Upper lobe of left lung (tissue), 6 donors: Measurements from ENCODE around the gene RRP1B. TPM values are rescaled to one million over a fixed set of nuclear protein-coding genes. Genes with fewer than 3 reads are reported as not detected.

Source experiments
- ATAC-seq, 2 donors: fragments of 200-7000 bp; cut with Tn5 transposase; one replicate each; pipeline ENCODE4 v1.9.1; 2022; ENCODE audit warnings: mild to moderate bottlenecking in 2 of 2, moderate library complexity in 2 of 2; ENCODE audit not compliant: low FRiP score in 2 of 2
- DNase-seq, 2 donors: peaks; one replicate each; pipeline ENCODE4 v3.0.0-alpha.2; 2019 to 2020
- H3K27ac ChIP-seq, 4 donors: fragments of 200-600 bp; sonication (generic); one replicate each; pipeline ENCODE4 v1.5.1; 2016 to 2019
- H3K27me3 ChIP-seq, 4 donors: fragments of 200-600 bp; sonication (generic); one replicate each; pipeline ENCODE4 v1.5.1; 2017 to 2019
- H3K36me3 ChIP-seq, 4 donors: fragments of 200-600 bp; sonication (generic); one replicate each; pipeline ENCODE4 v1.5.1; 2016 to 2019
- H3K4me1 ChIP-seq, 4 donors: fragments of 200-600 bp; sonication (generic); one replicate each; pipeline ENCODE4 v1.5.1; 2018 to 2019
- H3K4me3 ChIP-seq, 4 donors: fragments of 200-600 bp; sonication (generic); one replicate each; pipeline ENCODE4 v1.5.1; 2017 to 2019; ENCODE audit warnings: mild to moderate bottlenecking in 2 of 4, moderate library complexity in 1 of 4
- H3K9me3 ChIP-seq, 4 donors: fragments of 200-600 bp; sonication (generic); one replicate each; pipeline ENCODE4 v1.5.1; 2018 to 2019
- CTCF ChIP-seq, 6 experiments: fragments of 450-650 bp in 4 of 6; fragments of 200-600 bp in 2 of 6; sonication (generic) in 2 of 6; IDR thresholded peaks; one replicate each; pipeline ENCODE4 v1.5.1; 2016 to 2019; ENCODE audit warnings: antibody characterized with exemption in 6 of 6
- EP300 ChIP-seq, 4 donors: sonication (generic); formaldehyde crosslinking; IDR thresholded peaks; one replicate each; pipeline ENCODE4 v1.5.1; 2017; ENCODE audit warnings: antibody characterized with exemption in 4 of 4, control low read depth in 2 of 4
- POLR2A ChIP-seq, 4 donors: fragments of 450-650 bp; IDR thresholded peaks; one replicate each; pipeline ENCODE4 v1.5.1; 2016 to 2017; ENCODE audit warnings: antibody characterized with exemption in 4 of 4, mild to moderate bottlenecking in 2 of 4
- POLR2AphosphoS5 ChIP-seq, 2 donors: sonication (generic); formaldehyde crosslinking; IDR thresholded peaks; one replicate each; pipeline ENCODE4 v1.5.1; 2017; ENCODE audit warnings: antibody characterized with exemption in 2 of 2
- WGBS, 2 donors: methylation state at CpG; one replicate each; pipeline ENCODE4 v1.1.5; 2017 to 2018; 5-methylcytosine and 5-hydroxymethylcytosine counted together
- total RNA-seq, 6 donors: library from RNA; depleted of rRNA in 4 of 6; stranded (reverse); fragments of >200 nt in 4 of 6; gene quantifications; one replicate each; pipeline versions ENCODE4 v1.1.0 to v1.2.1, GENCODE V29; 2016 to 2021
- donor health status: DM: no; HTN: no; CAD: no; lungs with moderate emphysema.
- donor health status: DM: no; HTN: yes; CAD: no; lungs with severe emphysema.

The RRP1B gene
- total RNA-seq, 6 donors from 2014 or later: 11.5 to 22.8 (median 19.7) TPM

GRCh38 chr21:43699933-43700599, 40.7 kb downstream of the RRP1B start:
- H3K27me3 ChIP-seq: no peaks in the 10 kb centered on the region

GRCh38 chr21:43701936-43702784, 42.8 kb downstream of the RRP1B start:
- WGBS, 2 donors: 74 to 80% methylated on average over 20 to 25 of the region's 29 CpGs
- peak overlapping the region in 1 of 4 donors; percentile 3 for H3K4me3 ChIP-seq
- no peaks in the 10 kb centered on the region for H3K27me3 ChIP-seq
- ATAC-seq (no peak), DNase-seq (no peak)
- no peak overlapping the region for H3K27ac ChIP-seq
- no peaks in the 10 kb centered on the region for H3K9me3 ChIP-seq
- H3K4me1 ChIP-seq: peaks cover 2 to 12% (median 6%) of the 10 kb centered on the region in 4 donors
- TF ChIP-seq EP300 (IDR thresholded peaks at IDR 0.05): no peak
- no peak for TF ChIP-seq POLR2A (IDR thresholded peaks at IDR 0.05)
- TF ChIP-seq POLR2AphosphoS5 (IDR thresholded peaks at IDR 0.05): no peak
- TF ChIP-seq CTCF (IDR thresholded peaks at IDR 0.05): no peak
- H3K36me3 ChIP-seq: no peaks in the 10 kb centered on the region

More at GRCh38 chr21:43699933-43700599, 40.7 kb downstream of the RRP1B start:
- 83 to 87% methylated on average over 7 to 13 of the region's 13 CpGs for WGBS, 2 donors
- Histone ChIP-seq H3K9me3 (no peaks in the 10 kb centered on the region), H3K4me3 (no peak overlapping the region), H3K27ac (no peak overlapping the region), H3K4me1 (peaks cover 2 to 12% (median 6%) of the 10 kb centered on the region in 4 donors), H3K36me3 (peaks cover 0 to 6% (median 2%) of the 10 kb centered on the region in 4 donors)
- TF ChIP-seq EP300 (IDR thresholded peaks at IDR 0.05): no peak
- TF ChIP-seq CTCF (IDR thresholded peaks at IDR 0.05): no peak
- no peak for TF ChIP-seq POLR2AphosphoS5 (IDR thresholded peaks at IDR 0.05)
- DNase-seq (no peak), ATAC-seq (no peak)

- ATAC-seq (no peak), DNase-seq (no peak)
- TF ChIP-seq POLR2AphosphoS5 (IDR thresholded peaks at IDR 0.05) (no peak), CTCF (IDR thresholded peaks at IDR 0.05) (no peak), EP300 (IDR thresholded peaks at IDR 0.05) (no peak), POLR2A (IDR thresholded peaks at IDR 0.05) (no peak)
- H3K9me3 ChIP-seq: no peaks in the 10 kb centered on the region
- H3K27me3 ChIP-seq: no peaks in the 10 kb centered on the region
- WGBS, 2 donors: 55 to 66% methylated on average over 12 of the region's 12 CpGs
- no peaks in the 10 kb centered on the region for H3K36me3 ChIP-seq
- peak overlapping the region in 1 of 4 donors; percentile 3 for H3K4me3 ChIP-seq
- H3K27ac ChIP-seq: no peak overlapping the region
- peaks cover 2 to 12% (median 6%) of the 10 kb centered on the region in 4 donors for H3K4me1 ChIP-seq
Observed at GRCh38 chr21:43702785-43703034, 43.4 kb downstream of the RRP1B start.

GRCh38 chr21:43703035-43703880, 43.9 kb downstream of the RRP1B start:
- DNase-seq (peak in 1 of 2 donors; percentile 67), ATAC-seq (peak in 1 of 2 donors; percentile 20)
- WGBS, 2 donors: 41 to 45% methylated on average over 27 to 29 of the region's 29 CpGs
- H3K36me3 ChIP-seq: no peaks in the 10 kb centered on the region
- H3K27ac ChIP-seq: no peak overlapping the region
- TF ChIP-seq CTCF (IDR thresholded peaks at IDR 0.05): no peak
- TF ChIP-seq EP300 (IDR thresholded peaks at IDR 0.05): no peak
- TF ChIP-seq POLR2AphosphoS5 (IDR thresholded peaks at IDR 0.05): no peak
- no peak for TF ChIP-seq POLR2A (IDR thresholded peaks at IDR 0.05)
- no peaks in the 10 kb centered on the region for H3K9me3 ChIP-seq
- H3K4me3 ChIP-seq: peak overlapping the region in 1 of 4 donors; percentile 3
- no peaks in the 10 kb centered on the region for H3K27me3 ChIP-seq
- H3K4me1 ChIP-seq: peaks cover 2 to 12% (median 6%) of the 10 kb centered on the region in 4 donors
